Measurements from ENCODE around the gene CLN6.
A peak's percentile ranks its signal among the peaks of the same experiment; 100 is the strongest.

The CLN6 gene

GRCh38 chr15:68192804-68193486, 36.6 kb downstream of the CLN6 start:
- no peak for TF ChIP-seq CTCF (IDR thresholded peaks at IDR 0.05; ENCODE audit: low read depth, low read length)
- H3K4me3 ChIP-seq (ENCODE audit: low read depth, low read length): no peak overlapping the region

- H3K4me3 ChIP-seq (ENCODE audit: low read depth, low read length): no peak overlapping the region
- TF ChIP-seq CTCF (IDR thresholded peaks at IDR 0.05; ENCODE audit: low read depth, low read length): no peak
Measured at GRCh38 chr15:68192117-68192516, 37.4 kb downstream of the CLN6 start.

- TF ChIP-seq CTCF (IDR thresholded peaks at IDR 0.05; ENCODE audit: low read depth, low read length): no peak
- H3K4me3 ChIP-seq (ENCODE audit: low read depth, low read length): no peak overlapping the region
Measured at GRCh38 chr15:68191555-68191954, 38.0 kb downstream of the CLN6 start.

- TF ChIP-seq CTCF (IDR thresholded peaks at IDR 0.05; ENCODE audit: low read depth, low read length): no peak
- no peak overlapping the region for H3K4me3 ChIP-seq (ENCODE audit: low read depth, low read length)
Measured at GRCh38 chr15:68190048-68190447, 39.5 kb downstream of the CLN6 start.

GRCh38 chr15:68188647-68189046, 40.9 kb downstream of the CLN6 start:
- H3K4me3 ChIP-seq (ENCODE audit: low read depth, low read length): no peak overlapping the region
- no peak for TF ChIP-seq CTCF (IDR thresholded peaks at IDR 0.05; ENCODE audit: low read depth, low read length)

GRCh38 chr15:68187559-68187958, 42.0 kb downstream of the CLN6 start:
- H3K4me3 ChIP-seq (ENCODE audit: low read depth, low read length): peak overlapping the region; percentile 5; the same call in 1 of the 2 replicates
- no peak for TF ChIP-seq CTCF (IDR thresholded peaks at IDR 0.05; ENCODE audit: low read depth, low read length)

GRCh38 chr15:68186671-68187397, 42.7 kb downstream of the CLN6 start:
- TF ChIP-seq CTCF (IDR thresholded peaks at IDR 0.05; ENCODE audit: low read depth, low read length): no peak
- H3K4me3 ChIP-seq (ENCODE audit: low read depth, low read length): no peak overlapping the region

Measured in WI38 (cell line).